ENCODE data around the gene IFT57.

The IFT57 gene

DNA sequence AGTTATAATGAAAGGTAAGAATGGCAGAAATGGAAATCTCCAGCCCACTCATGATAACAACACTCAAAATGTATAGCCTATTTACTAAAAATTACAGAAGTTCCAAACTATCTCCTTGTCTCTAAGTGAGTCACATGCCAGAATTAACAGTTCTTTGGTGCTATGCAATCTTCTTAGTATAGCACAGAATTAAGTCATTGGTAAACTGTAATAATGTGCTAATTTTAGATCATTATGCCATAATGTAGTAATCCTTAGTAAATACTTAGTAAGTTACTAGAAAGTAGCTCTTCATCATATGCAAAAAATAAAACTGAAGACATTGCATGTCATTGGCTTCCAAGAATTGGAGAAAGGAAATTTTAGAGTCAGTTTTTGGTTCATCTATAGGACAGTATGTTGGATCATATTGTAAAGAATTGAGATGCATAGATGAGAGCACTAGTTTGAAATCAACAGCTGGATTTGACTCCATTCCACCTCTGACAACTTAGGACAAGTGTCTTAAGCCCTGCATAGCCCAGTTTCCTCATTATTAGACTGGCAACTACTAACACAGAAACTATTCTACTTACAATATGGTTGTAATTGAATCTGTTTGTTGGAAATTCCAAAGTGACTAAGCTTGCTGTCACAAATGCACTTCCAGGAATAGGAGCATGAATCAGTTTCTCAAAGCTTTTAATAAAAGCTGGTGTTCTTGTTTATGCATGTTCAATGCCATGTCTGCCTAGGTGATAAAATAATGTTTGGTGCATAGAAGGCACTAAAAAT, 91.3 kb downstream of the IFT57 start:
- no peak for DNase-seq
- Histone ChIP-seq H3K4me3 (no peak overlapping the region), H3K27ac (no peak overlapping the region), H3K9me3 (no peaks in the 10 kb centered on the region), H3K4me1 (peaks cover 0 to 22% (median 3%) of the 10 kb centered on the region in 4 donors), H3K36me3 (no peaks in the 10 kb centered on the region), H3K27me3 (no peaks in the 10 kb centered on the region)
- intact Hi-C loops (cut with DNase I; ENCODE audit: low total_unique reads), result no loop called here
- TF ChIP-seq, protein P1, sequence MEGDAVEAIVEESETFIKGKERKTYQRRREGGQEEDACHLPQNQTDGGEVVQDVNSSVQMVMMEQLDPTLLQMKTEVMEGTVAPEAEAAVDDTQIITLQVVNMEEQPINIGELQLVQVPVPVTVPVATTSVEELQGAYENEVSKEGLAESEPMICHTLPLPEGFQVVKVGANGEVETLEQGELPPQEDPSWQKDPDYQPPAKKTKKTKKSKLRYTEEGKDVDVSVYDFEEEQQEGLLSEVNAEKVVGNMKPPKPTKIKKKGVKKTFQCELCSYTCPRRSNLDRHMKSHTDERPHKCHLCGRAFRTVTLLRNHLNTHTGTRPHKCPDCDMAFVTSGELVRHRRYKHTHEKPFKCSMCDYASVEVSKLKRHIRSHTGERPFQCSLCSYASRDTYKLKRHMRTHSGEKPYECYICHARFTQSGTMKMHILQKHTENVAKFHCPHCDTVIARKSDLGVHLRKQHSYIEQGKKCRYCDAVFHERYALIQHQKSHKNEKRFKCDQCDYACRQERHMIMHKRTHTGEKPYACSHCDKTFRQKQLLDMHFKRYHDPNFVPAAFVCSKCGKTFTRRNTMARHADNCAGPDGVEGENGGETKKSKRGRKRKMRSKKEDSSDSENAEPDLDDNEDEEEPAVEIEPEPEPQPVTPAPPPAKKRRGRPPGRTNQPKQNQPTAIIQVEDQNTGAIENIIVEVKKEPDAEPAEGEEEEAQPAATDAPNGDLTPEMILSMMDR (IDR thresholded peaks at IDR 0.05), result no peak

DNA sequence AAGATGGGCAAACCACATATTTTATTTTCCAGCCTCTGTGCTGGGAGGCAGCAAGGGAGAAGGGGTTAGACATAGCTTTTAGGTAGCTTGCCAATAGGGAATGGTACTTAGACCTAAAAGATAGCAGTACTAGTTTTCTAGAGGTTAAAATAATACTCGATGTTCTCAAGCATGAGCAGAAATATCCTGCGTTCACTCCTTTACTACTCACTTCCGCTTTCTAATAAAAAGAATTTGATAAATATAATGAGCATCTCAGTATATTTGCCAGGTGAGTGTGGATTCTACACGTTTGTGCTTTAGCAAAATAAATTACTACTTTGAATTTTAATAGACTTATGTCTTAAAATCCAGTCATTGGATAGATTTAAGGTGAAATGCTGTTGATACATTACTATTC, 92.0 kb downstream of the IFT57 start:
- no peak overlapping the region for H3K27ac ChIP-seq
- H3K4me3 ChIP-seq, result no peak overlapping the region
- H3K4me1 ChIP-seq, result peaks cover 0 to 22% (median 3%) of the 10 kb centered on the region in 4 donors
- no peaks in the 10 kb centered on the region for H3K9me3 ChIP-seq
- no peaks in the 10 kb centered on the region for H3K36me3 ChIP-seq
- intact Hi-C loops (cut with DNase I; ENCODE audit: low total_unique reads), result no loop called here
- no peaks in the 10 kb centered on the region for H3K27me3 ChIP-seq
- DNase-seq, result no peak
- TF ChIP-seq, protein P1 (IDR thresholded peaks at IDR 0.05), result no peak

DNA sequence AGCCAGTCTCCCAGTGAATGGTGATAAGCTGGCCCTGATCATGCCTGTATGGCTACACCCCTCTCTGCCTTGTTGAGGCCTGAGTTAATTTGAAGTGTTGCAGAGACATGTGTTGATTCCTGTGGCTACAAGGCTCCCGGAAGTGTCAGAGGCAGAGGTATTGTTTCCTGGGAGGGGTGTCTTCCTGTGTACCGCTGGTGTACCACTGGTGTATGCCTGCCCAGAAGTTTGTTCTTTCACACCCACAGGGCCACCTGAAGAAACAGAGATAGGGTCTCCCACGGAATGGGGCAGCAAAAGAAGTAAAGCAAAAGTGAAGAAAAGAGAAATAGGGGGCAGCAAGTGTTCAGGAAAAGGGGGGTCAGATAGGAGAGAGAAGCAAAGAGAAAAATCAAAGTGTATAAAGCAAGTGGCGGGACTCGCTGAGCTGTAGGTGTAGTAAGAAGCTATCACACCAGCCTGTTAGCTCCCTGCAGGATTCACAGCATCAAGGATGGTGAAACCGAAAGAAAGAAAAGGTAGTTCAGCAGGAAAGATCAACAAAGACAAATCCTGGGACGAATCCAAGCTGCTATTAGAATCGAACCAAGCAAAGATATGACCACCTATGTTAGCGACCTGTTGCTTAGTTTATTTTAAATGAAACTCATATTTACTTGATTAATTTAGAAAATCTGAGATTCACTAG, 94.8 kb downstream of the IFT57 start:
- DNase-seq, result no peak
- peaks cover 0 to 12% (median 3%) of the 10 kb centered on the region in 4 donors for H3K4me1 ChIP-seq

DNA sequence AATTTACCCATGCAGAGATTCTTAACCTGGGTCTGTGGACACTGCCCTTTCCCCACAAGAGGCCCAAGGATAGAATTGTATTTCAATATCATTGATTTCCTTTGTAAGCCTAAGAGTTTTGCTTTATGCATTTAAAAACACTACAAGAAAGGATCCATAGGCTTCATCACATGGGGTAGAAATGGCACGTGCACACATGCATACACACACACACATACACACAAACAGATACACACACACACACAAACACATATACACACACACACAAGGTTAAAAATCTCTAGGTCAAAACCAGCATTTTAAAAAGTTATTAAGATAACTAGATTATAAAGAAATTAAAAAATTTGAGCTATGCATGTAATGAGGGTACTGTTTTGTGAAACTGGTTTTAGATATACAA, 95.9 kb downstream of the IFT57 start:
- no peak overlapping the region for H3K4me3 ChIP-seq
- H3K36me3 ChIP-seq, result no peaks in the 10 kb centered on the region
- DNase-seq, result no peak
- TF ChIP-seq, protein P1 (IDR thresholded peaks at IDR 0.05), result no peak
- no peak overlapping the region for H3K27ac ChIP-seq
- no peaks in the 10 kb centered on the region for H3K9me3 ChIP-seq
- H3K27me3 ChIP-seq, result no peaks in the 10 kb centered on the region
- intact Hi-C loops (cut with DNase I; ENCODE audit: low total_unique reads), result no loop called here
- peaks cover 0 to 8% (median under 1%) of the 10 kb centered on the region in 4 donors for H3K4me1 ChIP-seq

More for the DNA sequence above, 94.8 kb downstream of the IFT57 start:
- no peak overlapping the region for H3K4me3 ChIP-seq
- H3K9me3 ChIP-seq, result no peaks in the 10 kb centered on the region
- no peak overlapping the region for H3K27ac ChIP-seq
- no peaks in the 10 kb centered on the region for H3K27me3 ChIP-seq
- intact Hi-C loops (cut with DNase I; ENCODE audit: low total_unique reads), result no loop called here
- TF ChIP-seq, protein P1 (IDR thresholded peaks at IDR 0.05), result no peak
- no peaks in the 10 kb centered on the region for H3K36me3 ChIP-seq

DNA sequence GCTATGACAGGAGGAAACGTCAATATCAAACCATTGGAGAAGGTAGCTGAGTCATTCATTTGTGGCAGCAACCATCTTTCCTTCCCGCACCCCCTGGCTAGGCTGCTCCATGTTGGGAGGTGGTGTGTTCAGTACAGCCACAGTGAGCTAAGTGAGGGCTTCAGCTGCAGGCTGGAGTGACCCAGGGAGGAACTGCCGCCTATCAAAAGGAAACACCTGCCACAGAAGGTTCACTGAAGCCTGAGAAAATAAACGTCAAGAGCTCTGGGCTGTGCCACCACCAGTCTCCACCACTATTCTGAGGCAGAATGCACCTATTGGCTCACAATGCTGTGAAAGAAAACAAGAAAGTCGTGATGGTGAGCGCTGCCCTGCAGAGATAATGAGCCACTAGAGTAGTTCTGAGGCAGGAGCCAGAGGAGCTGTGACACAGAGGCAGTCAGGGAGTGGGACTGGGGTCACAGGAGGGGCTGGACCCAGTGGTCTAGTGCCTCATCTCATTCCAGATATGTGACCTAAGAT, 96.6 kb downstream of the IFT57 start:
- Histone ChIP-seq H3K27ac (no peak overlapping the region), H3K36me3 (no peaks in the 10 kb centered on the region), H3K4me3 (no peak overlapping the region), H3K9me3 (no peaks in the 10 kb centered on the region), H3K27me3 (no peaks in the 10 kb centered on the region), H3K4me1 (peaks cover 0 to under 1% (median 0%) of the 10 kb centered on the region in 4 donors)
- TF ChIP-seq, protein P1 (IDR thresholded peaks at IDR 0.05), result no peak
- intact Hi-C loops (cut with DNase I; ENCODE audit: low total_unique reads), result no loop called here
- DNase-seq, result no peak

Data from tibial artery (tissue), 4 donors.